AG09319 (cell line): Measurements from ENCODE around the gene AGPAT2.
A peak's percentile ranks its signal among the peaks of the same experiment; 100 is the strongest.
"Not testable (repeated sequence)": the region's sequence is repeated elsewhere in the genome, so short reads cannot be mapped to it uniquely, and the experiment has no call there.

Experiments used
- DNase-seq: peaks from one replicate; pipeline ENCODE4 v3.0.0-alpha.2; 2010; ENCODE audit warnings: low read depth; ENCODE audit errors: extremely low read depth
- CTCF ChIP-seq: IDR thresholded peaks from 2 replicates; pipeline ENCODE4 v1.5.1; 2011; ENCODE audit warnings: low read depth, mild to moderate bottlenecking, inconsistent platforms, low read length, moderate library complexity

AGPAT2 gene

GRCh38 chr9:136642439-136642921 is 44.8 kb downstream of the AGPAT2 start:
- no peak for TF ChIP-seq CTCF

GRCh38 chr9:136640171-136641111 is 46.8 kb downstream of the AGPAT2 start:
- TF ChIP-seq CTCF = no peak
- no peak for DNase-seq

More at GRCh38 chr9:136642439-136642921, 44.8 kb downstream of the AGPAT2 start:
- no peak for DNase-seq

- DNase-seq = no peak
- no peak for TF ChIP-seq CTCF
Measured at GRCh38 chr9:136634904-136635303, 52.4 kb downstream of the AGPAT2 start.

- not testable (repeated sequence) for DNase-seq
Measured at GRCh38 chr9:136632491-136633106, 54.7 kb downstream of the AGPAT2 start.

- not testable (repeated sequence) for DNase-seq
Measured at GRCh38 chr9:136632072-136632471, 55.2 kb downstream of the AGPAT2 start.

GRCh38 chr9:136631038-136632000 is 55.9 kb downstream of the AGPAT2 start:
- peak; percentile 48 for DNase-seq
- TF ChIP-seq CTCF = peak; percentile 85

- no peak for TF ChIP-seq CTCF
Measured at GRCh38 chr9:136630662-136630992, 56.6 kb downstream of the AGPAT2 start.

More at GRCh38 chr9:136630662-136630992, 56.6 kb downstream of the AGPAT2 start:
- no peak for DNase-seq
